Stimulated activated CD8-positive, alpha-beta memory T cell treated with anti-CD3 and anti-CD28 coated beads, Interleukin-12 subunit alpha, Interleukin-12 subunit beta, amount 100 ng/mL, for 24 hours (primary cell): ENCODE data around the gene RTF2.
"Not testable (repeated sequence)": the region's sequence is repeated elsewhere in the genome, so short reads cannot be mapped to it uniquely, and the experiment has no call there.

Experiments
- DNase-seq: peaks from one replicate; pipeline ENCODE4 v3.0.0-alpha.2; 2020; ENCODE audit errors: extremely low read depth

RTF2 gene

DNA sequence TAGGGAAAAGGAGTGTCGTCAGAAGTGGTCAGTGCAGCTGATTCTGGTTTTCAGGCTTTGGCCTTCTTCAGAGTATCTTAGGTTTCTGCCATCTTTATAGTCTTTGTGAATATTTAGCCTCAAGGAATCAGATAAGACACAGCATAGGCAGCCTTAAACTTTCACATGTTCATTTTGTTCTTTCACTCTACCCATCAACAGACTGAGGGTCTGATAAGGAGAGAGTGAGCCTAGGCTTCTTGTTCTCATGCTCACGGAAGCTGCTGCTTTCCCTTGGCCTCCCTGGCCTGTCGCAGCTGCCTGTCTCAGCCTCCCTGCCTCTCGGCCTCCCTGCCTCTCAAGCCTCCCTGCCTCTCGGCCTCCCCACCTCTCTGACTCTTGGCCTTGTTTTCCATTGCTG is 20.1 kb downstream of the RTF2 start:
- no peak for DNase-seq

DNA sequence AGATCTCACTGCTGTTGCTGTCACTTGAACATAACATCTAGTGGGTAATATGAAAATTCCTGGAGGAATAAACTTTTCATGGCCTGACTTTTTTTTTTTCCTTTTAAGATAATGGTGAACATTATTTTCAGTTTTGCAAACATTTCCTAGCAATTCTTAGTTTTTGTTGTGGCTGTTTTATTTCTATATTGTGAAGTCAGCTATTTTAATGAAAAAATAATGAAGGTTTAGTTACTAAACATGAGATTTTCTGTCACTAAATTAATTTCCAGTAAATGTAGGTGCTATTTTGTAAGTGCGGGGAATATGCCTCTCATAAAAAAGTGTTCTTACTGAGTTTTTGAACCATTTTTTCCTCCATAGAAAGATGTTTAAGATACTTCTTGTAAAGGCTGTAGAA is 32.7 kb downstream of the RTF2 start:
- DNase-seq = no peak

DNA sequence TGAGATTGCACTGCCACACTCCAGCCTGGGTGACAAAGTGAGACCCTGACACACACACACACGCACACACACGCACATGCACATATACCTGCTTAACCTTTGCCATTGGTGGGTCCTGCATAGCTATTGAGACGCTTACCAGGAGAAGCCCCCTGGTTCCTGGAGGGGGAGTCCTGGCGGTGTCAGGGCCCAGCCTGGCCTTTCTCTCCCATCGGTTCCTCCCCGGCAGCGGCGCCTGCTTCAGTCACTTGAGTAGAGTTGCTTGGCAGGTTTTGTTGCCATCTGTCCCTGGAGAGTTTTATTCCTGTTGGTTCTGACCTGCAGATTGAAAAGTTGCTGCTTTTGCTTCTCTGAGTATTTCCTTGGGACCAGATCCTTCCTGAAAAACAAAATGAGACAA is 35.5 kb downstream of the RTF2 start:
- no peak for DNase-seq

DNA sequence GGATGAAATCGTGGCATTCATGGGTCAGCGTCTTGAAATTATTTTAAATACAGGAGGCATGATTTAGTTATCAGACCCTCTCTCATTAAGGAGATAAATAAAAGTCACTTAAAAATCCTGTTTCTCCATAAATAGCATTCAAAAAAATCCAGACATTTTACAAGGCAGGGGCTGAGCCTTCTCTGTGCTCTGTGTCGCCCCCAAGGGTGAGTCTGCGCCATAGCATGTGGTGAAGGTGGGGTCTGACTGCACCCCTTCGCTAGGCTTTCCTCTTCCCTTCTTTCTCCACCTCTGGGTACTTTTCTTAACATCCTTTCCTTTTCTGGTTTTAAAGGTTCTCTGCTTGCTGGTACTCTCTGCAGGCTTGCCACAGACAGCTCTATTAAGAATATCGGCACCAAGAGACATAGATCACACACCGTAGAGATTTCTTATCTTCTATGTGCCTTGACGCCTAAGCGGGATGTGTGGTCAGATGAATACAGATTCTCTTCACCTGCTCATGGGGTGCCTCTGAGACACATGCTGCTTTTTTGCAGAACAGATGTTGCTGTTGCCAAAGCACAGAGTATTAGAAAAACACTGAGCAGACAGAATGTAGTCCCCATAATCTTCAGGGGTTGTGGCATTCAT is 36.1 kb downstream of the RTF2 start:
- DNase-seq = no peak

DNA sequence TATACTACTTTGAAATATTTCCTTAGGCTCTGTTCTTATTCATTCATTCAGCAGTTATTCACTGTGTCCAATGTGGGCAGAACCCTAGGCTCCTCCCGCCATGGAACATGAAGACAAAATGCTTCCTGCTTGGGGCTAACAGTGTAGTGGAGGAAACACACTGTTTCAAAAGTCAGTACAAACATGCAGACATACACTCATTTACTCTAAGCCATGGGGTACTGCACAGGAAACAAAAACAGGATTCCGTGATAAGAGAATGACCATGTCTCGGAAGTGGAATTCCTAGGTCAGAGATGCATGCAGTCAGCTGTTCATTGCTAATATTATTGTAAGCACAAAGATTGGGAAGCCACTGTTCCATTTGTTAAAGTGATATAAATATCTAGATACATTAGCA is 37.7 kb downstream of the RTF2 start:
- DNase-seq = no peak

DNA sequence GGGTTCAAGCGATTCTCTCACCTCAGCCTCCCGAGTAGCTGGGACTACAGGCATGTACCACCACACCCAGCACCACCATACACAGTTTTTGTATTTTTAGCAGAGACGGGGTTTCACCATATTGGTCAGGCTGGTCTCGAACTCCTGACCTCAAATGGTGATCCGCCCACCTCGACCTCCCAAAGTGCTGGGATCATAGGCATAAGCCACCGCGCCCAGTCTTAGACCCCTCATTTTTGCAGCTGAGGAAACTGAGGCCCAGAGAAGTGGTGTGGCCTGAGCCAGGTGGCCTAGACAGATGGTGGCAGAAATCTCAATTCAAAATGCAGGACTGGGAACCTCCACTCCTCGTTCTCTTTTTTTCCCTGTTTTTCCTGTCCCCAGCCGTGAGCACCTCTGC is 43.5 kb downstream of the RTF2 start:
- DNase-seq = no peak

DNA sequence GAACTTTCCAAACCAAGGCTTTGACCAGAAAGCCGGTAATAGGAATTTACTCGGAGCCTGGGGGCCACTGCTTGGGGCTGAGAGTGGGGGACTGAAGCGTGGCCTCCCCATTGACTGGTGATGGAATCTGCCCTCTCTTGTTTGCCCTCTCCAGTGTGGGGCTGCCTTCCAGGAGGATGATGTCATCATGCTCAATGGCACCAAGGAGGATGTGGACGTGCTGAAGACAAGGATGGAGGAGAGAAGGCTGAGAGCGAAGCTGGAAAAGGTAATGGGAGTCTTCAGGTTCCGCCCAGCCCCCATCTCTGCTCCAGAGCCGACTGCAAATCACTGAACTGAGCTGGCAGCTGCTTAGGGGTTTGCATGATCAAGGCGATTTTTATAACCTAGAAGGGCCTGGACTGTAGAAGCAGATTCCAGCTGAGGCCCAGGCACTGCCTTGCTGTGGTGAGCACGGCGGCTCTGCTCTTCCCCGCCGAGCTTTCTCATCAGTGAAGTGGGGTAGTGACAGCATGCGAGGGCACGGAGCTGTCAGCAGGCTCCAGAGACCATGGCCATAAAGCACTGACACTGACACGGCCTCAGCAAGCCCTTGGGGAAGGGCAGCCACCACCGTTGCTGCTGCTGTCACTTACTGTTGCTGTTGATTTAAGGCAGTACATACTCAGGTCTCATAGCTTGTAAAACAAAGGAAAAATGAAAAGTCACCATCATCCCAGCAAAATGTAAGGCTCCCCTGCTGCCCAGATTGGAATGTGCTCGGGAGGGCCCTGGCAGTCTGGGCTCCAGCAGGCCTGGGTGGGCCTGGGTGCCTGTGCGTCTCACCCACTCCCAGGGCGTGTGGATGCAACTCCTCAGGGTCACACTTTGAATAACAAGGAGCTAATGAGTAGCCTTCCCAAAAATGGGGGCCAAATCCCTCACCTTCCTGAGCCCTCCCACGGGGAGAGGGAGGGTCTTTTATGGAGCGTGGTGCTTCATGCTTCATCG is 45.0 kb downstream of the RTF2 start:
- DNase-seq = no peak

DNA sequence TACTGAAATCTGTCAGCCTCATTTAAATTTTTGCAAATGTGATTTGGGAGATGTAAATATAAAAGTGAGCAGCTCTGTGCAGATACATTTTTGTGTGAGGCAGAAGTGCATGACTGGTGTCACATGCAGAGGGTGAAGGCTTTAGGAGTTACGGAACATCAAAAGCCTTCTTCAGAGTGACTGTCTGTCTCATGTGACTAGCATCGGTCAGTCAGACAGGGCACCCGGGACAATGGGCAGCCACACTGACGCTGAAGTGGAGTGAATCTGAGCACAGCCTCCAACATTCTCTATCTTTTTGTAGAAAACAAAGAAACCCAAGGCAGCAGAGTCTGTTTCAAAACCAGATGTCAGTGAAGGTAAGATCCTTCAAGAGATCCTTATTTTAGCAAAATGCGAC is 48.2 kb downstream of the RTF2 start:
- DNase-seq = no peak

DNA sequence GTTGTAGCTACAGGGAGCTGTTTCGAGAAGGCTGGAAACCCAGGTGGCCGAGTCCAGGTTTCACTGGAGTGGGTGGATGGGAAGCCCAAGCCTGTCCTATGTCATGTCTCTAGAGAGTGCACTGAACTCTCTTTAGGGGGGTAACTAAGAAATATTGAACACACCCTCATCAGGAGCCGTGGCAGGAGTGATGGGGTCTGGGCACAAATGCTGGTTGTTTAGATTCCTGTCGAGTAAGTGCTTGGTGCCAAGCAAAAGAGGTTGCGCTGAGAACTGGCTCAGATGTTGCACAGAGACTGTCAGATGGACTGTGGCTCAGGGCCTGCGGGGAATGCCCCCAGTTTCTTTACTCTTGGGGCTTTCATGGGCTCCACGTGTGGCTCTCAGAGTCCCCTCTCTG is 48.8 kb downstream of the RTF2 start:
- DNase-seq = no peak

DNA sequence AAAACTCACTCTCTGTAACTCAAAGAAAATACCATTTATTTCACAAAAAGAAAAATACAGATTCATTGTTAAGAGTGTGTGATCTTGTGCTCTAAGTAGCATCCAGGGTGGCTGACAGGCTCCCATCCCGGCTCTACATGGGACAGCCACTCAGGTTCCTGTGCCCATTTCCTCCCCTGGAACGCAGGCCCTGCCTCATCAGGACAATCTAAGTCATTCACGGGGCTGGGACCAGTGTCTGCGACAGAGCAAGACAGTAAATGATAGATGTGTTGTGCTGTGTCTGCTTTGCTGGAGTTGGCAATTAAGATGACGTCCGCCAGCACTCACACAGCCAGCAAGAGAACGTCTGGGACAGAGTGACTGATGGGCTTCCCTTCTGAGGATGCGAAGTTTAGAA is 49.2 kb downstream of the RTF2 start:
- no peak for DNase-seq

DNA sequence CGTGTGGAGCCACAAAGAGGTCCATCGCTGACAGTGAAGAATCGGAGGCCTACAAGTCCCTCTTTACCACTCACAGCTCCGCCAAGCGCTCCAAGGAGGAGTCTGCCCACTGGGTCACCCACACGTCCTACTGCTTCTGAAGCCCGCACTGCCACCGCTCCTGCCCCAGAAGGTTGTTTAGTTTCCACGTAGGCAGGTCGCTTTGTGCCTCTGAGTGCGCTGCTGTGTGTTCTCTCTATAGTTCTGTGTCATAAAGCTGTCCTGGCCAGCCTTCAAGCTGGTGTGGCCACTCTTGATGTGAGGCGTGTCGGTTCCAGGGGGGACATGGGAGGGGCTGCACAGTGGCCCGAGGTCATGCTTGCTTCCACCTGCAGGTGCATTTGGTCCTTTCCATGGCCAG is 49.7 kb downstream of the RTF2 start:
- DNase-seq = no peak

DNA sequence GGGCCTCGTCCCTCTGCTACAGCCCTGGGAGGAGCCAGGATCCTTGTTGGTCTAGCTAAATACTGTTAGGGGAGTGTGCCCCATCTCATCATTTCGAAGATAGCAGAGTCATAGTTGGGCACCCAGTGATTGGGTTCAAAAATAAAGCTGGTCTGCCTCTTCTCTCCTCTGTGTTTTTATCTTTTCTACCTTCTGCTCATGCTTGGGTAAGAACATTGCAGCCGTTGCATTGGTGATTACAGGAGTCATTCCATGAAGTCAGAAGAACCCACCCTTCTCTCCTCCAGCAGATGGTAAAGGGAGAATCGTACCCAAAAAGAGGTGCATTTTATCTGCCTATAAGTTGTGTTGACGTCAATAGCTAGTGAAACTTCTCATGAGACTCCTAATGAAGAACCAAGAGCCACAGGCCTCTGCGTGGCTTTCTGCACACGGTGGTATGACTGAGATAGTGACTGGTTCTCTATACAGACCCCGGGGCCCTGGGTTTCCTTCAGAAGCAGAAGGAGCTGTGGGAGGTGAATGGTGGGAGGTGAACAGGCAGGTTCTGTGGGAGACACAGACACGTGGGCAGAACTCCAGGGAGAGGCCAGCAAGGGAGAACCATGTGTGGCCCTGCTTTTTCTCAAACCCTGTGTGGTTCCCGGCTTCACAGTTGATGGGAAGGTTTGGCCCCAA is 50.4 kb downstream of the RTF2 start:
- DNase-seq = no peak

DNA sequence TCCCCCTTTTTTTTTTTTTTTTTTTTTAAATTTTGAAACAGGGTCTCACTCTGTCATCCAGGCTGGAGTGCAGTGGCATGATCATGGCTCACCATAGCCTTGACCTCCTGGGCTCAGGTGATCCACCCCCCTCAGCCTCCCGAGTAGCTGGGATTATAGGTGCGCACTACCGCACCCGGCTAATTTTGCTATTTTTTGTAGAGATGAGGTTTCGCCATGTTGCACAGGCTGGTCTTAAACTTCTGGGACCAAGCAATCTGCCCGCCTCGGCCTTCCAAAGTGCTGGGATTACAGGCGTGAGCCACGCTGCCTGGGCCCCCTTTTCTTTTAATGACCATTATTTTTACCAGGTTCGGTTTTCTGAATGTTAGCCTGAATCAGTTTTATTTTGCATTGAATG is 51.1 kb downstream of the RTF2 start:
- DNase-seq = no peak

DNA sequence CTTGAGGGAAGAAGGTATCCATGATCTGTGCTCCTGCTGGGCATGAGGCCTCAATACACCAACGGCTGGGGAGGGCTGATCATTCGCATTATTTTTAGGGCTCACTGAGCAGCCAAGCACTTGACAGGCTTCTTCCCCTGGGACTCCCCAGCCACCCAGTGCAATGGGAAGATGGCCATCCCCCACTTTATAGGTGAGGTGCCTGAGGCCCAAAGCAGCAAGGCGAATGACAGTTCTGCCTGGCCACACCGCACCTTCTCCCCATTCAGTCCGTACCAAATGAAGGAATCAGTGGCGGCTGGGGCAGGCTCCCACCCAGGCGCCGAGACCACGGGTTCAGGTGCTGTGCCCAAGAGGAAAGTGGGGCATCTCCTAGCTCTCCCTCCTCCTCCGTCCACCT is 51.8 kb downstream of the RTF2 start:
- DNase-seq = no peak

DNA sequence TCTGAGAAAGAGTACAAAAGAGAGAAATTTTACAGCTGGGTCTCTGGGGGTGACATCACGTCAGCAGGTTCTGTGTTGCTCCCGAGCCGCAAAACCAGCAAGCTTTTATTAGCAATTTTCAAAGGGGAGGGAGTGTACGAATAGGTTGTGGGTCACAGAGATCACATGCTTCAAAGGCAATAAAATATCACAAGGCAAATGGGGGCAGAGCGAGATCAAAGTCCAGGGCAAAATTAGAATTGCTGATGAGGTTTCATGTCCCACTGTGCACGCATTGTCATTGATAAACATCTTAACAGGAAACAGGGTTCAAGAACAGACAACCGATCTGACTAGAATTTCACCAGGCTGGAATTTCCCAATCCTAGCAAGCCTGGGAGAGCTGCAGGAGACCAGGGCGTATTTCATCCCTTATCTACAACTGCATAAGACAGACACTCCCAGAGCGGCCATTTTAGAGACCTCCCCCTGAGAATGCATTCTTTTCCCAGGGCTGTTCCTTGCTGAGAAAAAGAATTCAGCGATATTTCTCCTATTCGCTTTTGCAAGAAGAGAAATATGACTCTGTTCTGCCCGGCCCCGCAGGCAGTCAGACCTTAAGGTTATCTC is 52.4 kb downstream of the RTF2 start:
- DNase-seq = not testable (repeated sequence)

DNA sequence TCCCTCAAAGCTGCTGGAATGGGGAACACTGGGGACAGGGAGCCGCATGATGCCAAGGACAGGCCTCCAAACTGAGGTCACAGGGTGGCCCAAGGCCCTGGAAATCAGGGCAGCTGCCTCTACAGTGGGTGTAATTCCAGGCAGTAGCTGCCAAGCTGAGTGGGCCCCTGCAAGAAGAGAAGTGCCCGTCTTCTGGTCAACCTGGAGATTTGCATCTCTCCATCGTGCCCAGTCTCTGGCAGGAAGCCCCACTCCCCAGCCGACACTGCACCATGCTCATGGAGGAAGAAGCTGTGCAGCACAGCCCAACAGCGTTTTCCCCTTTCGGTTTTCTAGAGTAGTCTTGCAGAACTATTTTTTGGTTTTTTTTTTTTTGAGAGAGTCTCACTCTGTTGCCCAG is 53.9 kb downstream of the RTF2 start:
- DNase-seq = no peak

DNA sequence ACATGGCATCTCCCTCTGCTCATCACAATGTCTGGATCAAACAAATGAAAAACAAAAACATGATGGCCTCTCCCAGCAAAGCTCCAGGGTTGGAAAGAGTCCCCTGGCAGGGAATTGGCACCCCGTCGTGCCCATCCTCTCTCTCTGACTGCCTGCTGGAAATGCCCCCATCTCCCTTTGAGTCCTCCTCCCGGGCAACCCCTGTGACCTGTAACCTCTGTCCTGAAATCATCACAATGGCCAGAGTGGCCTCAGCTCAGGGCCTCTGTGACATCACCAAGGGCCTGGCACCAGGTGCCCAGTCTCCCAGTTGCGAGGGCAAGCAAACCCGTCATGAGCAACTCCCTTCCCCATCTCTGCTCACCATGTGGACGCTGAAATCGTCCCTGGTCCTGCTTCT is 56.0 kb downstream of the RTF2 start, which contains the start of gene FAM209A:
TSS of gene FAM209A (plus strand) at position 301 of the 400 bp plus-strand sequence. CDS start at position 366, 65 bp downstream.
- not testable (repeated sequence) for DNase-seq

DNA sequence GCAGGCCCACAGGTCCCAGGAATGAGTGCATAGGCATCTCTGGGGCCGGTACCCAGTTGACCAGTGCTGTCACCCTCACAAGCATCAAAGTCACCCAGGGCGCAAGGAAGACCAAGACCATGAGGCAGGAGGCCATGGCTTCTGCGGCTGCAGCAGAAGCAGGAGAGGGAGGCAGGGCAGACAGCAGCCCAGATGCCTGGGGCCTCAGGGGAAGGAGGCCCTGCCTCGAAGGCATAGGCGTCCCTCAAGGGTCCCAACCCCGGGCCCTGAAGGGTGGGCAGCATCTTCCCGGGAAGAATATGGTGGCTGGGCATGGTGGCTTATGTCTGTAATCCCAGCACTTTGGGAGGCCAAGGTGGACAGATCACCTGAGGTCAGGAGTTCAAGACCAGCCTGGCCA is 59.1 kb downstream of the RTF2 start:
- no peak for DNase-seq

DNA sequence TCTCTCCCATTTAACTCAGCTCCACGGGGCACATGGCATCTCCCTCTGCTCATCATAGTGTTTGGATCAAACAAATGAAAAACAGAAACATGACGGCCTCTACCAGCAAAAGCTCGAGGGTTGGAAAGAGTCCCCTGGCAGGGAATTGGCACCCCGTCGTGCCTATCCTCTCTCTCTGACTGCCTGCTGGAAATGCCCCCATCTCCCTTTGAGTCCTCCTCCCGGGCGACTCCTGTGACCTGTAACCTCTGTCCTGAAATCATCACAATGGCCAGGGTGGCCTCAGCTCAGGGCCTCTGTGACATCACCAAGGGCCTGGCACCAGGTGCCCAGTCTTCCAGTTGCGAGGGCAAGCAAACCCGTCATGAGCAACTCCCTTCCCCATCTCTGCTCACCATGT is 64.5 kb downstream of the RTF2 start, which contains the start of gene FAM209B:
TSS of gene FAM209B (plus strand) at position 301 of the 400 bp plus-strand sequence. CDS start at position 397, 96 bp downstream.
- DNase-seq = not testable (repeated sequence)

DNA sequence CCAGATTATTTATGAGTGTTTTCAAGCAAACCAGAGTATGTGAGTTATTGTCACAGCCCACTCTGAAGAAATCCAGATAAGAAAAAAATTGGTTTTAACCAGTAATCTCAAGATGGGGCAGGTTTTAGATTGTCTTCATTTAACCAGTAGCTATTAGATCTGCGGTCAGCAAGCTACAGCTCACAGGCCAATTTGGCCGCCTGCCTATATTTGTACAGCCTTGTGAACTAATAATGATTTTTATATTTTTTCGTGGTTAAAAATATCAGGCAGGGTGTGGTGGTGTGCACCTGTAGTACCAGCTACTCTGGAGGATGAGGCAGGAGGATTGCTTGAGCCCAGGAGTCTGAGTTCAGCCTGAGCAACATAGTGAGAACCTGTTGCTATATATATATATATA is 69.6 kb downstream of the RTF2 start:
- DNase-seq = no peak

DNA sequence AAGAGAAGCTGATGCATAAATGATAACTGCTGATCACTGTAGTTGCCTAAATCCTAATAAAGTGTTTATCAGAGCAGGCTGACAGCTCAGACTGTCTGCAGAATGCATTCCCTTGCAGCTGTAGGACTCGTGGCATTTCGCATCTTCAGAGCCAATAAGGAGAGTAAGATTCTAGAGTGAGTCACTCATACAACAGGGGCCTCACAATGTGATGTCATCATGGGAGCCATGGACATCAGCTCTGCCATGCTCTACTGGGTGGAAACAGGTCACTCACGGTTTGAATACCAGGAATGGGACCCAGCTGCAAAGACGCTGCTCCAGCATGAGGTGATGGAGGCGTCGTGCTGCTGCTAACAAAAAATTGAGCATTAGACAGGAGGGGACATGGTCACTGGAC is 72.0 kb downstream of the RTF2 start:
- DNase-seq = no peak

DNA sequence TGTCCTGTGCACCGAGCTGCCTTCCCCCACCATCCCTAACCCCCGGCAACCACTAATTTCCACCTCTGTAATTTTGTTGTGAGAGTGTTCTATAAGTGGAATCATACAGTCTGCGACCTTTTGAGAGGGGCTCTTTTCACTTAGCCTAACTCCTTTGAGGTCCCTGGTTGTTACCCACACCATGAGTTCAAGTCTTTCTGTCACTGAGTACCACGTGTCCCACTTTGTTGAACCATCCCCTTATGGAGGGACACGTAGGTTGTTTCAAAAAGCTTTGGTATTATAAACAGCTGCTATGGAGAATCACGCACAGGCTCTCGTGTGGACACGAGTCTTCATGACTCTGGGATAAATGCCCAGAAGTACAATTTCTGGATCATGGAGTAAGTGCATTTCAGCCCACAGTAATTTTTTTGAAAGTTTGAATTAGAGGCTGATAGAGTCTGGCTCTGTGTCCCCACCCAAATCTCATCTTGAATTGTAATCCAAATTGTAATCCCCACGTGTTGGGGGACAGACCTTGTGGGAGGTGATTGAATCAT is 74.1 kb downstream of the RTF2 start:
- no peak for DNase-seq
